HepG2 (cell line): ENCODE measurements around the gene TMEM183A. TPM values are rescaled to one million over a fixed set of nuclear protein-coding genes. Genes with fewer than 3 reads are reported as not detected.
A peak's percentile ranks its signal among the peaks of the same experiment; 100 is the strongest.

ENCODE experiments used
- BCLAF1 ChIP-seq: fragments of 450-650 bp; IDR thresholded peaks from 2 replicates; pipeline ENCODE4 v1.6.1; 2017; ENCODE audit warnings: mild to moderate bottlenecking
- CBX1 ChIP-seq: IDR thresholded peaks from one replicate; pipeline ENCODE4 v1.6.1; 2016; ENCODE audit warnings: antibody characterized with exemption, low read depth
- FOXA1 ChIP-seq, 2 experiments: fragments of 450-650 bp in 1 of 2; sonication (generic) in 1 of 2; formaldehyde crosslinking in 1 of 2; IDR thresholded peaks; 2 replicates each; pipeline versions ENCODE4 v1.4.0 to v1.6.1; 2016 to 2020; ENCODE audit warnings: missing genetic modification reagents in 1 of 2
- HNF4G ChIP-seq, 2 experiments: sonication (generic) in 1 of 2; formaldehyde crosslinking in 1 of 2; IDR thresholded peaks; 2 replicates each; pipeline versions ENCODE4 v1.4.0 to v1.6.1; 2011 to 2020; ENCODE audit warnings: borderline replicate concordance in 2 of 2, low read depth in 2 of 2, mild to moderate bottlenecking in 2 of 2, low read length in 1 of 2, missing genetic modification reagents in 1 of 2, moderate library complexity in 1 of 2
- JUN ChIP-seq: sonication (generic); formaldehyde crosslinking; IDR thresholded peaks from 2 replicates; pipeline ENCODE4 v1.4.0; 2020; ENCODE audit warnings: mild to moderate bottlenecking, missing genetic modification reagents
- MAFK ChIP-seq, 2 experiments: IDR thresholded peaks in 1 of 2; conservative IDR thresholded peaks in 1 of 2; 2 replicates each; pipeline ENCODE4 v1.6.1; 2011; ENCODE audit warnings: improper control_type of control experiment in 2 of 2, low read length in 2 of 2
- NFIB ChIP-seq: sonication (generic); formaldehyde crosslinking; IDR thresholded peaks from 2 replicates; pipeline ENCODE4 v1.9.0; 2021; ENCODE audit warnings: missing genetic modification reagents, mild to moderate bottlenecking, borderline replicate concordance
- REXO4 ChIP-seq: sonication (generic); formaldehyde crosslinking; IDR thresholded peaks from 2 replicates; pipeline ENCODE4 v1.8.0; 2022; ENCODE audit warnings: missing genetic modification reagents, mild to moderate bottlenecking, borderline replicate concordance
- RXRA ChIP-seq: sonication (generic); formaldehyde crosslinking; IDR thresholded peaks from 2 replicates; pipeline ENCODE4 v1.5.1; 2020; ENCODE audit warnings: missing genetic modification reagents
- SIN3B ChIP-seq: fragments of 150-350 bp; IDR thresholded peaks from 2 replicates; pipeline ENCODE4 v1.6.1; 2014; ENCODE audit warnings: low read length
- SMC3 ChIP-seq: IDR thresholded peaks from 2 replicates; pipeline ENCODE4 v1.6.1; 2011; ENCODE audit warnings: low read length, improper control_type of control experiment
- SRSF1 ChIP-seq: fragments of 200-400 bp; formaldehyde crosslinking; optimal IDR thresholded peaks from 2 replicates; pipeline ENCODE3; 2017; ENCODE audit warnings: mild to moderate bottlenecking, low read depth, low read length, moderate library complexity
- SYNCRIP ChIP-seq: fragments of 200-400 bp; formaldehyde crosslinking; IDR thresholded peaks from 2 replicates; pipeline ENCODE4 v1.6.1; 2018; ENCODE audit warnings: mild to moderate bottlenecking, low read depth, low read length; ENCODE audit not compliant: insufficient read depth
- THAP7 ChIP-seq: sonication (generic); formaldehyde crosslinking; IDR thresholded peaks from 2 replicates; pipeline ENCODE4 v1.8.1; 2023; ENCODE audit warnings: mild to moderate bottlenecking, missing genetic modification reagents
- ZFP36L1 ChIP-seq: sonication (generic); formaldehyde crosslinking; IDR thresholded peaks from 2 replicates; pipeline ENCODE4 v1.8.0; 2022; ENCODE audit warnings: mild to moderate bottlenecking, missing genetic modification reagents, moderate library complexity
- ZFP36L2 ChIP-seq: sonication (generic); formaldehyde crosslinking; IDR thresholded peaks from 2 replicates; pipeline ENCODE4 v1.4.0; 2020; ENCODE audit warnings: missing genetic modification reagents
- ZFP37 ChIP-seq: sonication (generic); formaldehyde crosslinking; IDR thresholded peaks from 2 replicates; pipeline ENCODE4 v1.4.0; 2020; ENCODE audit warnings: missing genetic modification reagents, borderline replicate concordance
- ZNF18 ChIP-seq: sonication (generic); formaldehyde crosslinking; IDR thresholded peaks from 2 replicates; pipeline ENCODE4 v1.8.0; 2022; ENCODE audit warnings: mild to moderate bottlenecking, missing genetic modification reagents; ENCODE audit not compliant: insufficient replicate concordance
- ZNF292 ChIP-seq: sonication (generic); formaldehyde crosslinking; IDR thresholded peaks from 2 replicates; pipeline ENCODE4 v1.8.1; 2022; ENCODE audit warnings: mild to moderate bottlenecking, low read depth, missing genetic modification reagents, borderline replicate concordance
- ZNF329 ChIP-seq: sonication (generic); formaldehyde crosslinking; IDR thresholded peaks from 2 replicates; pipeline ENCODE4 v1.9.0; 2021; ENCODE audit warnings: low read depth, mild to moderate bottlenecking, missing genetic modification reagents
- ZNF570 ChIP-seq: sonication (generic); formaldehyde crosslinking; IDR thresholded peaks from 2 replicates; pipeline ENCODE4 v1.4.0; 2020; ENCODE audit warnings: mild to moderate bottlenecking, missing genetic modification reagents, borderline replicate concordance
- ZNF589 ChIP-seq: sonication (generic); formaldehyde crosslinking; conservative IDR thresholded peaks from 2 replicates; pipeline ENCODE4 v1.8.0; 2022; ENCODE audit warnings: mild to moderate bottlenecking, moderate library complexity, missing genetic modification reagents
- ZNF749 ChIP-seq: sonication (generic); formaldehyde crosslinking; IDR thresholded peaks from 2 replicates; pipeline ENCODE4 v1.8.0; 2022; ENCODE audit warnings: mild to moderate bottlenecking, missing genetic modification reagents, moderate library complexity, borderline replicate concordance
- ZNF773 ChIP-seq: sonication (generic); formaldehyde crosslinking; IDR thresholded peaks from 2 replicates; pipeline ENCODE4 v1.4.0; 2020; ENCODE audit warnings: missing genetic modification reagents, borderline replicate concordance
- ZNF788 ChIP-seq: sonication (generic); formaldehyde crosslinking; IDR thresholded peaks from 2 replicates; pipeline ENCODE4 v1.5.0; 2020; ENCODE audit warnings: mild to moderate bottlenecking, missing genetic modification reagents, borderline replicate concordance
- polyA plus RNA-seq, 8 experiments: library from polyadenylated mRNA; depleted of rRNA in 3 of 8; stranded (reverse) in 7 of 8; unstranded in 1 of 8; fragments of >200 nt; fragmentation: Illumina TruSeq in 4 of 8; extraction: Trizol in 4 of 8; gene quantifications; 2 replicates each; pipeline versions ENCODE4 v1.2.1 to v1.2.3, GENCODE V29; 2011 to 2016; ENCODE audit warnings: low read depth in 4 of 8, missing spikeins in 1 of 8, mixed read lengths in 1 of 8; ENCODE audit not compliant: insufficient read depth in 1 of 8
- total RNA-seq, 5 experiments: library from RNA; depleted of rRNA; stranded (reverse); fragments of >200 nt; fragmentation: Illumina TruSeq; extraction: Trizol; gene quantifications; 2 replicates each; pipeline ENCODE4 v1.2.3, GENCODE V29; 2016; ENCODE audit warnings: low read depth in 1 of 5

TMEM183A gene
- total and polyA plus RNA-seq, 2 of the 13 experiments (the other 11 are each of a cell fraction or from before 2014, with no cell fraction given), result 59.7 to 82.0 TPM

- no peak for TF ChIP-seq ZNF749 (CRISPR knock-in tag)
- no peak for TF ChIP-seq SMC3
- no peak for TF ChIP-seq ZNF773
- TF ChIP-seq REXO4, result no peak
- TF ChIP-seq FOXA1 (IDR thresholded peaks at IDR 0.05), result no peak
- no peak for TF ChIP-seq FOXA1 (CRISPR knock-in tag; IDR thresholded peaks at IDR 0.05)
- TF ChIP-seq ZNF18, result no peak
- TF ChIP-seq ZFP36L2, result no peak
- TF ChIP-seq ZFP36L1 (CRISPR knock-in tag), result 0 out of 2 replicates have a peak, but pooled peaks have one; percentile 43
- TF ChIP-seq ZNF570, result no peak
- no peak for TF ChIP-seq NFIB (CRISPR knock-in tag)
- TF ChIP-seq ZFP37 (CRISPR knock-in tag), result no peak
- no peak for TF ChIP-seq ZNF788 (CRISPR knock-in tag)
- no peak for TF ChIP-seq SIN3B
- TF ChIP-seq JUN (CRISPR knock-in tag), result no peak; the same call in 1 of the 2 replicates
- TF ChIP-seq SRSF1, result peak; percentile 36
- TF ChIP-seq CBX1, result no peak
- no peak for TF ChIP-seq ZNF292 (CRISPR knock-in tag)
- no peak for TF ChIP-seq BCLAF1
- TF ChIP-seq RXRA (CRISPR knock-in tag), result no peak; the same call in 1 of the 2 replicates
- TF ChIP-seq ZNF589 (CRISPR knock-in tag), result no peak
- no peak for TF ChIP-seq MAFK (conservative IDR thresholded peaks at IDR 0.05 in 1 of 2, IDR thresholded peaks at IDR 0.05 in 1 of 2; ENCODE audit: low read length in 2 of 2)
- TF ChIP-seq ZNF329 (CRISPR knock-in tag), result no peak
- no peak for TF ChIP-seq SYNCRIP
- no peak for TF ChIP-seq HNF4G (IDR thresholded peaks at IDR 0.05; ENCODE audit: borderline replicate concordance, low read depth, low read length)
- TF ChIP-seq HNF4G (CRISPR knock-in tag; IDR thresholded peaks at IDR 0.05; ENCODE audit: borderline replicate concordance, low read depth), result peak; percentile 59; the same call in 1 of the 2 replicates
- TF ChIP-seq THAP7 (CRISPR knock-in tag), result no peak
These were observed 49.2 kb upstream of the TMEM183A start, which contains the start of gene ADIPOR1 (continued) for GRCh38 chr1:202957733-202958543.
